A549 (cell line): ENCODE results near the gene HGFAC. TPM values are rescaled to one million over a fixed set of nuclear protein-coding genes. Genes with fewer than 3 reads are reported as not detected.

ENCODE experiments used
- ATAC-seq, 2 experiments: fragments of 200-7000 bp in 1 of 2; fragments of >200 bp in 1 of 2; cut with Nextera tagmentation in 1 of 2; cut with Tn5 transposase in 1 of 2; 3 replicates each; pipeline versions ENCODE4 v1.8.0 to v1.9.1; 2018 to 2020; ENCODE audit warnings: mild to moderate bottlenecking in 1 of 2, moderate library complexity in 1 of 2
- CTCF ChIA-PET: fragments of 300-600 bp; sonication (Branson Sonifier 250); formaldehyde crosslinking; extraction: SDS; loops from one replicate; lab custom pipeline; 2021; ENCODE audit warnings: antibody characterized with exemption, inconsistent platforms; lab: Yijun Ruan, JAX
- POLR2A ChIA-PET: fragments of 350-600 bp; formaldehyde crosslinking; extraction: SDS; loops from one replicate; lab custom pipeline; 2021; ENCODE audit warnings: antibody characterized with exemption, inconsistent platforms; lab: Yijun Ruan, JAX
- DNase-seq, 2 experiments: peaks; one replicate each; pipeline versions ENCODE4 v3.0.0 to v3.0.0-alpha.2; 2011 to 2016; ENCODE audit warnings: low read depth in 1 of 2, low spot score in 1 of 2
- FAIRE-seq: peaks from 2 replicates; lab custom pipeline; 2011; peaks lifted over from hg19 to GRCh38; lab: Jason Lieb, UNC
- H3K27ac ChIP-seq, 2 experiments: fragments of >200 bp; sonication (Bioruptor Twin); formaldehyde crosslinking; 3 replicates each; pipeline ENCODE4 v1.5.1; 2016 to 2017
- H3K4me1 ChIP-seq: fragments of >200 bp; sonication (Bioruptor Twin); formaldehyde crosslinking; 3 replicates; pipeline ENCODE4 v1.6.1; 2016
- H3K4me2 ChIP-seq: fragments of >200 bp; sonication (Bioruptor Twin); formaldehyde crosslinking; 3 replicates; pipeline ENCODE4 v1.6.1; 2016
- H3K4me3 ChIP-seq: fragments of >200 bp; sonication (Bioruptor Twin); formaldehyde crosslinking; 3 replicates; pipeline ENCODE4 v1.5.1; 2016
- H3K9me3 ChIP-seq: fragments of >200 bp; sonication (Bioruptor Twin); formaldehyde crosslinking; 3 replicates; pipeline ENCODE4 v1.6.1; 2016
- BHLHE40 ChIP-seq: IDR thresholded peaks from 2 replicates; pipeline ENCODE4 v1.6.1; 2012; ENCODE audit warnings: low read depth, low read length, inconsistent platforms
- CBX8 ChIP-seq: fragments of 200-600 bp; sonication (generic); IDR thresholded peaks from 2 replicates; pipeline ENCODE4 v1.6.1; 2016
- CEBPB ChIP-seq, 2 experiments: fragments of >200 bp in 1 of 2; sonication (Bioruptor Twin) in 1 of 2; formaldehyde crosslinking in 1 of 2; IDR thresholded peaks; 2 replicates each; pipeline ENCODE4 v1.6.1; 2012 to 2016
- CHD2 ChIP-seq: fragments of 150-350 bp; IDR thresholded peaks from 2 replicates; pipeline ENCODE4 v1.6.1; 2014; ENCODE audit warnings: low read length; ENCODE audit not compliant: partially characterized antibody
- CHD4 ChIP-seq: fragments of 200-600 bp; sonication (generic); IDR thresholded peaks from 2 replicates; pipeline ENCODE4 v1.6.1; 2016; ENCODE audit warnings: antibody characterized with exemption, mild to moderate bottlenecking, borderline replicate concordance
- CTCF ChIP-seq: fragments of >200 bp; sonication (Bioruptor Twin); formaldehyde crosslinking; IDR thresholded peaks from 3 replicates; pipeline ENCODE4 v1.5.1; 2016
- EHF ChIP-seq: fragments of 250-450 bp; sonication (Bioruptor Pico); IDR thresholded peaks from 2 replicates; pipeline ENCODE4 v1.5.0; 2020; ENCODE audit warnings: mild to moderate bottlenecking
- EHMT2 ChIP-seq: fragments of 200-600 bp; sonication (generic); IDR thresholded peaks from 2 replicates; pipeline ENCODE4 v1.6.1; 2016; ENCODE audit warnings: antibody characterized with exemption, low read depth, mild to moderate bottlenecking, moderate library complexity
- EP300 ChIP-seq, 2 experiments: fragments of >200 bp; sonication (Bioruptor Twin); formaldehyde crosslinking; IDR thresholded peaks; 2 replicates in 1 of 2; 3 replicates in 1 of 2; pipeline ENCODE4 v1.6.1; 2016 to 2017
- FOSB ChIP-seq: fragments of 250-450 bp; sonication (Bioruptor Pico); IDR thresholded peaks from 2 replicates; pipeline ENCODE4 v1.5.0; 2020; ENCODE audit warnings: mild to moderate bottlenecking, moderate library complexity
- FOSL2 ChIP-seq, 2 experiments: fragments of 450-650 bp in 1 of 2; fragments of >200 bp in 1 of 2; sonication (Bioruptor Twin) in 1 of 2; formaldehyde crosslinking; IDR thresholded peaks; 2 replicates each; pipeline versions ENCODE4 v1.5.0 to v1.6.1; 2016 to 2020; ENCODE audit warnings: mild to moderate bottlenecking in 1 of 2, moderate library complexity in 1 of 2
- FOXS1 ChIP-seq: fragments of 250-450 bp; sonication (Bioruptor Pico); IDR thresholded peaks from 2 replicates; pipeline ENCODE4 v1.5.0; 2020; ENCODE audit warnings: mild to moderate bottlenecking, moderate library complexity
- GATA3 ChIP-seq: IDR thresholded peaks from 2 replicates; pipeline ENCODE4 v1.6.1; 2012; ENCODE audit warnings: borderline replicate concordance
- HMGXB4 ChIP-seq: fragments of 250-450 bp; sonication (Bioruptor Pico); IDR thresholded peaks from 2 replicates; pipeline ENCODE4 v1.5.0; 2021; ENCODE audit warnings: mild to moderate bottlenecking, moderate library complexity, borderline replicate concordance
- HOXA7 ChIP-seq: fragments of 250-450 bp; sonication (Bioruptor Pico); IDR thresholded peaks from 2 replicates; pipeline ENCODE4 v1.5.0; 2020; ENCODE audit warnings: mild to moderate bottlenecking, moderate library complexity
- HOXB13 ChIP-seq: fragments of 250-450 bp; sonication (Bioruptor Pico); IDR thresholded peaks from 2 replicates; pipeline ENCODE4 v1.5.0; 2020; ENCODE audit warnings: low read depth, mild to moderate bottlenecking, moderate library complexity
- HOXB5 ChIP-seq: fragments of 250-450 bp; sonication (Bioruptor Pico); IDR thresholded peaks from 2 replicates; pipeline ENCODE4 v1.5.0; 2020; ENCODE audit warnings: mild to moderate bottlenecking, moderate library complexity
- JUNB ChIP-seq: fragments of >200 bp; sonication (Bioruptor Twin); formaldehyde crosslinking; IDR thresholded peaks from 2 replicates; pipeline ENCODE4 v1.6.1; 2016
- MAFK ChIP-seq: fragments of 450-650 bp; IDR thresholded peaks from 2 replicates; pipeline ENCODE4 v1.6.1; 2014; ENCODE audit not compliant: partially characterized antibody
- MAX ChIP-seq: IDR thresholded peaks from 2 replicates; pipeline ENCODE4 v1.6.1; 2012
- MYC ChIP-seq: IDR thresholded peaks from 2 replicates; pipeline ENCODE4 v1.6.1; 2012; ENCODE audit warnings: mild to moderate bottlenecking, inconsistent platforms, low read length, improper control_type of control experiment, borderline replicate concordance
- NFE2L2 ChIP-seq: fragments of 150-350 bp; conservative IDR thresholded peaks from 2 replicates; pipeline ENCODE4 v1.6.1; 2014; ENCODE audit warnings: low read length
- NPAS2 ChIP-seq: fragments of 250-450 bp; sonication (Bioruptor Pico); IDR thresholded peaks from 2 replicates; pipeline ENCODE4 v1.8.0; 2022; ENCODE audit warnings: mild to moderate bottlenecking, moderate library complexity, borderline replicate concordance
- POLR2A ChIP-seq: IDR thresholded peaks from 2 replicates; pipeline ENCODE4 v1.6.1; 2012; ENCODE audit warnings: mild to moderate bottlenecking, low read length
- RNF2 ChIP-seq: fragments of 200-600 bp; sonication (generic); IDR thresholded peaks from 2 replicates; pipeline ENCODE4 v1.6.1; 2016; ENCODE audit warnings: low read depth, mild to moderate bottlenecking, antibody characterized with exemption, moderate library complexity, borderline replicate concordance
- TP53 ChIP-seq: fragments of 250-450 bp; sonication (Bioruptor Pico); IDR thresholded peaks from 2 replicates; pipeline ENCODE4 v1.5.0; 2021; ENCODE audit warnings: mild to moderate bottlenecking, moderate library complexity
- USF2 ChIP-seq: fragments of 450-650 bp; IDR thresholded peaks from 2 replicates; pipeline ENCODE4 v1.6.1; 2014; ENCODE audit warnings: antibody characterized with exemption
- WGBS: methylation state at CpG from one replicate; pipeline ENCODE4 v1.1.6; 2017; ENCODE audit errors: missing lambda C conversion rate; 5-methylcytosine and 5-hydroxymethylcytosine counted together
- polyA plus RNA-seq, 4 experiments: library from polyadenylated mRNA; depleted of rRNA in 3 of 4; stranded (reverse); fragments of >200 nt; fragmentation: RNase III in 1 of 4; extraction: RNeasy Plus Mini Kit Qiagen cat#74134 plus additional on column Dnase treatment in 1 of 4; gene quantifications; 2 replicates in 3 of 4; 3 replicates in 1 of 4; pipeline ENCODE4 v1.2.3, GENCODE V29; 2011 to 2017

Gene HGFAC
- polyA plus RNA-seq, 2 of the 4 experiments (the other 2 are of a cell fraction): 0.25 TPM; not detected in 1

- Histone ChIP-seq H3K4me3 (no peak overlapping the region), H3K4me2 (no peak overlapping the region), H3K9me3 (no peaks in the 10 kb centered on the region), H3K4me1 (no peaks in the 10 kb centered on the region), H3K27ac (no peak overlapping the region)
- WGBS: 100% methylated on average over 7 of the region's 21 CpGs
- POLR2A ChIA-PET: no interaction called here
- DNase-seq (no peak), FAIRE-seq (no peak), ATAC-seq (no peak)
- TF ChIP-seq TP53 (no peak), HOXB13 (CRISPR knock-in tag) (no peak), EHF (CRISPR knock-in tag) (no peak), JUNB (no peak), MAFK (no peak), HOXB5 (CRISPR knock-in tag) (no peak), HOXA7 (no peak), EP300 (IDR thresholded peaks at IDR 0.05) (no peak), FOSL2 (IDR thresholded peaks at IDR 0.05) (no peak), FOSL2 (CRISPR knock-in tag; IDR thresholded peaks at IDR 0.05) (no peak), FOSB (CRISPR knock-in tag) (no peak)
- CTCF ChIA-PET: no interaction called here
Observed at GRCh38 chr4:3430524-3430923, 11.2 kb upstream of the HGFAC start.

- no peak overlapping the region for H3K4me2 ChIP-seq
- no peak for TF ChIP-seq CEBPB (IDR thresholded peaks at IDR 0.05)
- TF ChIP-seq FOXS1 (CRISPR knock-in tag): no peak
- no peak for TF ChIP-seq EHMT2
- TF ChIP-seq RNF2: no peak
- no peak for TF ChIP-seq CHD2
- TF ChIP-seq CHD4: no peak
- TF ChIP-seq MAX: no peak
- no peak for TF ChIP-seq NPAS2 (CRISPR knock-in tag)
- no peak for TF ChIP-seq HOXB13 (CRISPR knock-in tag)
- no peak for TF ChIP-seq USF2
- TF ChIP-seq EP300 (IDR thresholded peaks at IDR 0.05): no peak
- no peak for TF ChIP-seq NFE2L2
- no peak for TF ChIP-seq BHLHE40
- no peak for TF ChIP-seq GATA3
- TF ChIP-seq HMGXB4 (CRISPR knock-in tag): no peak
- no peak for TF ChIP-seq POLR2A
- TF ChIP-seq MYC: no peak
- no peak for TF ChIP-seq CTCF
- TF ChIP-seq CBX8: no peak
- FAIRE-seq (no peak), ATAC-seq (no peak), DNase-seq (no peak)
- no peaks in the 10 kb centered on the region for H3K9me3 ChIP-seq
- ChIA-PET CTCF (no interaction called here), POLR2A (no interaction called here)
- H3K27ac ChIP-seq: no peak overlapping the region
- peaks cover 7% of the 10 kb centered on the region for H3K4me1 ChIP-seq
- no peak overlapping the region for H3K4me3 ChIP-seq
- WGBS: 81% methylated on average over 28 of the region's 28 CpGs
Observed at GRCh38 chr4:3431446-3431993, 10.2 kb upstream of the HGFAC start.
